Measurements from ENCODE around the gene BMPR2. TPM values are rescaled to one million over a fixed set of nuclear protein-coding genes. Genes with fewer than 3 reads are reported as not detected.
"Not testable (repeated sequence)": the region's sequence is repeated elsewhere in the genome, so short reads cannot be mapped to it uniquely, and the experiment has no call there.

Gene BMPR2
- total RNA-seq, 1 donor from 2014 or later: 17.5 TPM

DNA sequence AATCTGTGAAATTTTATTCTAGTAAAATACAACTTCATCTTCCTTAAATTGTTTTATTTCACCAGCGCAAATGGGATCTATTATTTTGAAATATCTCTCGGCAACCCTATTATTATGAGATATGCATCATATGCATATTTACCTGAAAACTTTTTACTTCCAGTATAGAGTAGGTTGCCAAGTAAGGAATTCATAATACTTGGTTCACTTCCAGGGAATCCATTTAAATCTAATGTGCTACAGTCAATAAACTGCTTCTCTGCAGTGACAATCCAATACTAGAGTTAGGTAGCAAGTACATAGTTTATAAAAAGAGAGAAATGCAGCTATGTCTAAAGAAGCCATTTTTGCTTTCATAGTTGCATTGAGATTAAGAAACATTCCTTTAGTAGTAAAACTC, 169.8 kb downstream of the BMPR2 start:
- Mint-ChIP-seq H3K27ac (ENCODE audit: unreplicated experiment) (no peak overlapping the region), H3K4me3 (no peak overlapping the region), H3K36me3 (ENCODE audit: low read depth) (no peaks in the 10 kb centered on the region), H3K27me3 (ENCODE audit: low read depth) (no peaks in the 10 kb centered on the region), H3K4me1 (no peaks in the 10 kb centered on the region), H3K9me3 (no peaks in the 10 kb centered on the region)
- no peak for DNase-seq (ENCODE audit: low read depth, low spot score)
- TF ChIP-seq, protein P1, sequence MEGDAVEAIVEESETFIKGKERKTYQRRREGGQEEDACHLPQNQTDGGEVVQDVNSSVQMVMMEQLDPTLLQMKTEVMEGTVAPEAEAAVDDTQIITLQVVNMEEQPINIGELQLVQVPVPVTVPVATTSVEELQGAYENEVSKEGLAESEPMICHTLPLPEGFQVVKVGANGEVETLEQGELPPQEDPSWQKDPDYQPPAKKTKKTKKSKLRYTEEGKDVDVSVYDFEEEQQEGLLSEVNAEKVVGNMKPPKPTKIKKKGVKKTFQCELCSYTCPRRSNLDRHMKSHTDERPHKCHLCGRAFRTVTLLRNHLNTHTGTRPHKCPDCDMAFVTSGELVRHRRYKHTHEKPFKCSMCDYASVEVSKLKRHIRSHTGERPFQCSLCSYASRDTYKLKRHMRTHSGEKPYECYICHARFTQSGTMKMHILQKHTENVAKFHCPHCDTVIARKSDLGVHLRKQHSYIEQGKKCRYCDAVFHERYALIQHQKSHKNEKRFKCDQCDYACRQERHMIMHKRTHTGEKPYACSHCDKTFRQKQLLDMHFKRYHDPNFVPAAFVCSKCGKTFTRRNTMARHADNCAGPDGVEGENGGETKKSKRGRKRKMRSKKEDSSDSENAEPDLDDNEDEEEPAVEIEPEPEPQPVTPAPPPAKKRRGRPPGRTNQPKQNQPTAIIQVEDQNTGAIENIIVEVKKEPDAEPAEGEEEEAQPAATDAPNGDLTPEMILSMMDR (conservative IDR thresholded peaks at IDR 0.05): no peak

DNA sequence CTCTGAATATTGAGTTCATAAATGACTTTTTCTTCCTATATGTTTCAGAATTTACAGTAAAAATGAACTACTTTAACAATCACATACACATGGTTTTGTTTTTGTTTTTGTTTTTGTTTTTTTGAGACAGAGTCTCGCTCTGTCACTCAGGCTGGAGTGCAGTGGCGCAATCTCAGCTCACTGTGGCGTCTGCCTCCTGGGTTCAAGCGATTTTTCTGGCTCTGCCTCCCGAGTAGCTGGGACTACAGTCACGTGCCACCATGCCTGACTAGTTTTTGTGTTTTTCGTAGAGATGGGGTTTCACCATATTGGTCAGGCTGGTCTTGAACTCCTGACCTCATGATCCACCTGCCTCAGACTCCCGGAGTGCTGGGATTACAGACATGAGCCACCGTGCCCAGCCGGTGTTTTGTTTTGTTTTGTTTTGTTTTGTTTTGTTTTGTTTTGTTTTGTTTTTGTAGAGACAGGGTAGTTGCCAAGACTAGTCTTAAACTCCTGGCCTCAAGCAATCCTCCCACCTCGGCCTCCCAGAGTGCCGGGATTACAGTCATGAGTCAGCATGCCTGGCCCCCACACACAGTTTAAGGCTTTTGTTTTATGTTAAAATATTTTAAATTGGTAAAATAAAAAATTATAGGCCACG, 170.5 kb downstream of the BMPR2 start:
- H3K9me3 Mint-ChIP-seq; H3K4me3 Mint-ChIP-seq; H3K27ac Mint-ChIP-seq (ENCODE audit: unreplicated experiment); DNase-seq (ENCODE audit: low read depth, low spot score); H3K4me1 Mint-ChIP-seq; H3K27me3 Mint-ChIP-seq (ENCODE audit: low read depth); H3K36me3 Mint-ChIP-seq (ENCODE audit: low read depth): not testable (repeated sequence)

DNA sequence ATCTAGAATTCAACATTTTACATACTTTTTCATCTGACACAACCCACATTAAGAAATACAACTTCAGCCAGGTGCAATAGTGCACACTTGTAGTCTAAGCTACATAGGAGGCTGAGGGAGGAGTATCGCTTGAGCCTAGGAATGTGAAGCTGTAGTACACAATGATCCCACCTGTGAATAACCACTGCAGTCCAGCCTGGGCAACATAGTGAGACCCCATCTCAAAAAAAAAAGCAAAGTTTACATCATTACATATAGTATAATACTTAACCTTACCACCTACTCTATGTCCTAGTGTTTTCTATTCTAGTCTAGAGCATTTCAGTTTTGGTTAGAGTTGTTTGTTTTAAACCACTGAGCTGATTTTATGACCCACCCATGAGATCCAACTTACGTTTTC, 172.1 kb downstream of the BMPR2 start:
- H3K27ac Mint-ChIP-seq (ENCODE audit: unreplicated experiment): no peak overlapping the region
- no peak for DNase-seq (ENCODE audit: low read depth, low spot score)
- TF ChIP-seq, protein P1 (conservative IDR thresholded peaks at IDR 0.05): no peak
- H3K4me1 Mint-ChIP-seq: no peaks in the 10 kb centered on the region
- H3K4me3 Mint-ChIP-seq: no peak overlapping the region
- no peaks in the 10 kb centered on the region for H3K27me3 Mint-ChIP-seq (ENCODE audit: low read depth)
- no peaks in the 10 kb centered on the region for H3K9me3 Mint-ChIP-seq
- peaks cover 3% of the 10 kb centered on the region for H3K36me3 Mint-ChIP-seq (ENCODE audit: low read depth)

DNA sequence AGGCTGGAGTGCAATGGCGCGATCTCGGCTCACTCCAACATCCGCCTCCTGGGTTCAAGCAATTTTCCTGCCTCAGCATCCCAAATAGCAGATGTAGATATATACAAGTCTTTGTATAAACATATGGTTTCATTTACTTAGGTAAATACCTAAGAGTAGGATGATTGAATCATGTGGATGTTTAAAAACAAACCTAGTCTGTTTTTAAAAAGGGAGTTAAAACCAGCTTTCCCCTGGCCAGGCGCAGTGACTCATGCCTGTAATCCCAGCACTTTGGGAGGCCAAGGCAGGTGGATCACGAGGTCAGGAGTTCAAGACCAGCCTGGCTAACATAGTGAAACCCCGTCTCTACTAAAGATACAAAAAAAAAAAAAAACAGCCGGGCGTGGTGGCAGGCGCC, 174.9 kb downstream of the BMPR2 start:
- not testable (repeated sequence) for H3K4me1 Mint-ChIP-seq; H3K9me3 Mint-ChIP-seq; H3K27ac Mint-ChIP-seq (ENCODE audit: unreplicated experiment); DNase-seq (ENCODE audit: low read depth, low spot score); H3K27me3 Mint-ChIP-seq (ENCODE audit: low read depth); H3K4me3 Mint-ChIP-seq
- H3K36me3 Mint-ChIP-seq (ENCODE audit: low read depth): peaks cover 14% of the 10 kb centered on the region

DNA sequence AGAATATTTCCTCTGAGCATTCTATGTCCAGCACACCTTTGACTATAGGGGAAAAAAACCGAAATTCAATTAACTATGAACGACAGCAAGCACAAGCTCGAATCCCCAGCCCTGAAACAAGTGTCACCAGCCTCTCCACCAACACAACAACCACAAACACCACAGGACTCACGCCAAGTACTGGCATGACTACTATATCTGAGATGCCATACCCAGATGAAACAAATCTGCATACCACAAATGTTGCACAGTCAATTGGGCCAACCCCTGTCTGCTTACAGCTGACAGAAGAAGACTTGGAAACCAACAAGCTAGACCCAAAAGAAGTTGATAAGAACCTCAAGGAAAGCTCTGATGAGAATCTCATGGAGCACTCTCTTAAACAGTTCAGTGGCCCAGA, 179.2 kb downstream of the BMPR2 start:
- no peak for DNase-seq (ENCODE audit: low read depth, low spot score)
- peaks cover 17% of the 10 kb centered on the region for H3K36me3 Mint-ChIP-seq (ENCODE audit: low read depth)
- TF ChIP-seq, protein P1 (conservative IDR thresholded peaks at IDR 0.05): no peak
- no peaks in the 10 kb centered on the region for H3K4me1 Mint-ChIP-seq
- H3K27ac Mint-ChIP-seq (ENCODE audit: unreplicated experiment): no peak overlapping the region
- no peaks in the 10 kb centered on the region for H3K27me3 Mint-ChIP-seq (ENCODE audit: low read depth)
- no peaks in the 10 kb centered on the region for H3K9me3 Mint-ChIP-seq
- H3K4me3 Mint-ChIP-seq: no peak overlapping the region

DNA sequence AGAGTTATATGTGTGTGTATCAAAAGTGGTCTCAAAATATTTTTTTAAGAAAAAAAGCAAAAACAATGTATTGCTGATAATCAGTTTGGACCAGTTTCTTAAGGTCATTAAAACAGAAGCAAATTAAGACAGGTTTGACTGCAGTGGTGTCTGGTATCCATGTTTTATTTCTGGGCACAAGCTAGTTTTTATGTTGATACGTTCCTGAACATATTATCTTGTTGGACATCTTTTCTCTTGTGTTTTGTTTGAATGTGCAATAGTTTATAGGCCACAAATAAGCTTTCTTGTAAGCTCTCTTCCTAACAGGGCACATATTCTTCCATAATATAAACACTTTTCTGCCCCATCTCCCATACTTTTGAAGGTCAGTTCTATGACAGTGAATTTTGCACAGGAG, 184.1 kb downstream of the BMPR2 start:
- Mint-ChIP-seq H3K4me3 (no peak overlapping the region), H3K4me1 (no peaks in the 10 kb centered on the region), H3K27me3 (ENCODE audit: low read depth) (no peaks in the 10 kb centered on the region), H3K27ac (ENCODE audit: unreplicated experiment) (no peak overlapping the region), H3K9me3 (no peaks in the 10 kb centered on the region), H3K36me3 (ENCODE audit: low read depth) (peaks cover 11% of the 10 kb centered on the region)
- no peak for DNase-seq (ENCODE audit: low read depth, low spot score)
- TF ChIP-seq, protein P1 (conservative IDR thresholded peaks at IDR 0.05): no peak

Data from neural crest cell (in vitro differentiated cells).